Subcutaneous preadipocyte (primary cell): ENCODE measurements around the gene ASPHD1. TPM values are rescaled to one million over a fixed set of nuclear protein-coding genes. Genes with fewer than 3 reads are reported as not detected.

Experiments
- total RNA-seq: library from RNA; depleted of rRNA; stranded (reverse); fragments of >200 nt; gene quantifications from 2 replicates; pipeline ENCODE4 v1.2.3, GENCODE V29; 2012

The ASPHD1 gene
- total RNA-seq: 2.3 and 4.4 TPM in 2 replicates

GRCh38 chr16:29900102-29900887 is at the start of gene ASPHD1:
ASPHD1 (plus strand) TSS chr16:29900488; CDS start chr16:29900972, 484 bp downstream.

GRCh38 chr16:29862884-29863668 is 37.2 kb upstream of the ASPHD1 start, which contains the start of gene CDIPT:
CDIPT (minus strand) TSS chr16:29863226; CDS start chr16:29862857, 369 bp downstream.

GRCh38 chr16:29899516-29900101 is 679 bp upstream of the ASPHD1 start, which contains the start of gene SEZ6L2:
SEZ6L2 (minus strand) TSS chr16:29899550; CDS start chr16:29899019, 531 bp downstream.

GRCh38 chr16:29925781-29926710 is 25.8 kb downstream of the ASPHD1 start, which contains the start of gene KCTD13:
KCTD13 (minus strand) TSS chr16:29926226; CDS start chr16:29926033, 193 bp downstream.

Other genes starting within 250 kb of the ASPHD1 start
- not detected in 2 replicates for gene SPN, start 237.2 kb upstream of the ASPHD1 start, total RNA-seq
- 18.7 and 23.7 TPM in 2 replicates for gene QPRT, start 221.3 kb upstream of the ASPHD1 start, total RNA-seq
- not detected in 2 replicates for gene C16orf54, start 154.5 kb upstream of the ASPHD1 start, total RNA-seq
- gene ZG16, start 122.2 kb upstream of the ASPHD1 start, total RNA-seq: not detected in 2 replicates
- 47.0 and 73.7 TPM in 2 replicates for gene KIF22, start 109.7 kb upstream of the ASPHD1 start, total RNA-seq
- 204 and 210 TPM in 2 replicates for gene MAZ, start 94.0 kb upstream of the ASPHD1 start, total RNA-seq
- 0.39 and 0.73 TPM in 2 replicates for gene PRRT2, start 88.3 kb upstream of the ASPHD1 start, total RNA-seq
- 13.6 and 19.9 TPM in 2 replicates for gene PAGR1, start 84.3 kb upstream of the ASPHD1 start, total RNA-seq
- gene MVP, start 80.0 kb upstream of the ASPHD1 start, total RNA-seq: 246 and 329 TPM in 2 replicates
- 57.7 and 65.4 TPM in 2 replicates for gene CDIPT, start 37.3 kb upstream of the ASPHD1 start, total RNA-seq
- gene SEZ6L2, start 938 bp upstream of the ASPHD1 start, total RNA-seq: 0.73 and 0.98 TPM in 2 replicates
- gene KCTD13, start 25.7 kb downstream of the ASPHD1 start, total RNA-seq: 6.2 and 10.2 TPM in 2 replicates
- gene TMEM219, start 61.6 kb downstream of the ASPHD1 start, total RNA-seq: 40.7 and 53.3 TPM in 2 replicates
- gene TAOK2, start 73.4 kb downstream of the ASPHD1 start, total RNA-seq: 32.3 and 42.2 TPM in 2 replicates
- 5.9 and 8.2 TPM in 2 replicates for gene HIRIP3, start 95.1 kb downstream of the ASPHD1 start, total RNA-seq
- gene INO80E, start 95.8 kb downstream of the ASPHD1 start, total RNA-seq: 18.7 and 21.7 TPM in 2 replicates
- gene DOC2A, start 110.5 kb downstream of the ASPHD1 start, total RNA-seq: 0.20 and 0.37 TPM in 2 replicates
- not detected in 2 replicates for gene C16orf92, start 122.7 kb downstream of the ASPHD1 start, total RNA-seq
- gene TLCD3B, start 130.8 kb downstream of the ASPHD1 start, total RNA-seq: not detected in 2 replicates
- gene ALDOA, start 165.3 kb downstream of the ASPHD1 start, total RNA-seq: 847 and 985 TPM in 2 replicates
- gene PPP4C, start 175.5 kb downstream of the ASPHD1 start, total RNA-seq: 182 and 190 TPM in 2 replicates
- 0.39 TPM in 1 of 2 replicates, not detected in the other for gene TBX6, start 191.4 kb downstream of the ASPHD1 start, total RNA-seq
- gene YPEL3, start 195.7 kb downstream of the ASPHD1 start, total RNA-seq: 6.6 and 9.2 TPM in 2 replicates
- gene GDPD3, start 213.0 kb downstream of the ASPHD1 start, total RNA-seq: 0.78 and 1.8 TPM in 2 replicates
- 50.0 and 59.2 TPM in 2 replicates for gene MAPK3, start 222.7 kb downstream of the ASPHD1 start, total RNA-seq